Heart right ventricle (tissue), 16 donors: ENCODE measurements around the gene MXI1. TPM values are rescaled to one million over a fixed set of nuclear protein-coding genes. Genes with fewer than 3 reads are reported as not detected.

Experiments used
- ATAC-seq, 8 donors: fragments of 200-7000 bp; cut with Tn5 transposase; one replicate each; pipeline ENCODE4 v1.9.1; 2020; ENCODE audit warnings: mild to moderate bottlenecking in 8 of 8, moderate library complexity in 8 of 8, moderate number of reproducible peaks in 1 of 8
- DNase-seq, 2 donors: peaks; one replicate each; pipeline ENCODE4 v3.0.0-alpha.2; 2020
- H3K27ac ChIP-seq, 10 donors: fragments of 200-600 bp; sonication (generic) in 2 of 10; one replicate each; pipeline versions ENCODE4 v1.5.0 to v1.8.0; 2020 to 2022; ENCODE audit warnings: mild to moderate bottlenecking in 3 of 10
- H3K27me3 ChIP-seq, 7 donors: fragments of 200-600 bp; one replicate each; pipeline ENCODE4 v1.8.0; 2021 to 2022; ENCODE audit warnings: mild to moderate bottlenecking in 2 of 7
- H3K36me3 ChIP-seq, 9 donors: fragments of 200-600 bp; sonication (generic) in 1 of 9; one replicate each; pipeline versions ENCODE4 v1.5.0 to v1.8.0; 2020 to 2022; ENCODE audit warnings: mild to moderate bottlenecking in 2 of 9
- H3K4me1 ChIP-seq, 9 donors: fragments of 200-600 bp; sonication (generic) in 1 of 9; one replicate each; pipeline versions ENCODE4 v1.5.0 to v1.8.0; 2020 to 2022; ENCODE audit warnings: mild to moderate bottlenecking in 4 of 9
- H3K4me3 ChIP-seq, 10 donors: fragments of 200-600 bp; sonication (generic) in 2 of 10; one replicate each; pipeline versions ENCODE4 v1.5.0 to v1.8.0; 2020 to 2022; ENCODE audit warnings: mild to moderate bottlenecking in 7 of 10, moderate library complexity in 2 of 10
- H3K9me3 ChIP-seq, 11 donors: fragments of 200-600 bp in 10 of 11; sonication (generic) in 2 of 11; one replicate each; pipeline versions ENCODE4 v1.5.0 to v1.8.0; 2013 to 2022; ENCODE audit warnings: mild to moderate bottlenecking in 2 of 11, control low read depth in 1 of 11, moderate library complexity in 1 of 11
- WGBS, 2 donors: extraction: QIAGEN DNeasy Blood & Tissue Kit; methylation state at CpG; one replicate each; pipeline ENCODE4 v1.1.7; 2013; ENCODE audit warnings: inconsistent platforms in 1 of 2; 5-methylcytosine and 5-hydroxymethylcytosine counted together
- intact Hi-C, 10 donors: fragments of 100-400 bp; cut with DNase I; formaldehyde crosslinking; loops; one replicate each; pipeline versions ENCODE4 v1.11.1 to v1.14.2; 2022
- polyA plus RNA-seq, 2 donors: library from polyadenylated mRNA; stranded (reverse); fragments of 200-250 nt; gene quantifications; one replicate each; pipeline ENCODE4 v1.2.3, GENCODE V29; 2013
- total RNA-seq, 10 donors: library from RNA; stranded (reverse); fragmentation: NEBNext Ultra II Directional in 3 of 10; extraction: Animal tissue kit (Norgen Biotek cat#: 25700) in 3 of 10; gene quantifications; one replicate each; pipeline versions ENCODE4 v1.2.1 to v1.2.4, GENCODE V29; 2021 to 2023
- TF ChIP-seq, protein P1 (sequence below), 9 donors: fragments of 200-600 bp; sonication (generic) in 2 of 9; IDR thresholded peaks; one replicate each; pipeline versions ENCODE4 v1.5.0 to v1.8.0; 2021 to 2022; ENCODE audit warnings: antibody characterized with exemption in 9 of 9, mild to moderate bottlenecking in 5 of 9, moderate library complexity in 1 of 9
- donor health status: Arrhythmogenic right ventricular cardiomyopathy.
- donor health status: ischemic (EF 13 %, LVEDD 7.1; RV severe dilation, severe dysfunction).
- donor health status: healthy with polysubstance abuse.
- donor health status: DM: no; HTN: yes; CAD: no.
- donor health status: DM: no; HTN: no; CAD: no.
- donor health status: ischemic (EF 25% LVEDD 6.9; RV normal size, moderate dysfunction).
- donor health status: ischemic (EF 25% LVEDD 5.7; RV mildly dilated, moderate dysfunction).
- donor health status: healthy.
- donor health status: DM: yes; HTN: yes; CAD: no.
- donor health status: Ischemic cardiomyopathy.
- donor health status: ischemic (EF 35%, LVEDD 5.7; RV mildly dilated, moderate dysfunction).
- donor health status: nonischemic (EF 11% LVEDD 7.7; RV severe dilation, severe dysfunction).
- donor health status: DM: yes; HTN: yes; CAD: no.
- donor health status: PGD.
- donor health status: ischemic (EF 29% LVEDD 5.4; RV normal size, mild dysfunction).
- donor health status: nonischemic (EF 23%, LVEDD 6.1; RV moderate dilation, normal function).

Gene MXI1
- total and polyA plus RNA-seq, 12 donors, result 27.3 to 100 (median 61.3) TPM

DNA sequence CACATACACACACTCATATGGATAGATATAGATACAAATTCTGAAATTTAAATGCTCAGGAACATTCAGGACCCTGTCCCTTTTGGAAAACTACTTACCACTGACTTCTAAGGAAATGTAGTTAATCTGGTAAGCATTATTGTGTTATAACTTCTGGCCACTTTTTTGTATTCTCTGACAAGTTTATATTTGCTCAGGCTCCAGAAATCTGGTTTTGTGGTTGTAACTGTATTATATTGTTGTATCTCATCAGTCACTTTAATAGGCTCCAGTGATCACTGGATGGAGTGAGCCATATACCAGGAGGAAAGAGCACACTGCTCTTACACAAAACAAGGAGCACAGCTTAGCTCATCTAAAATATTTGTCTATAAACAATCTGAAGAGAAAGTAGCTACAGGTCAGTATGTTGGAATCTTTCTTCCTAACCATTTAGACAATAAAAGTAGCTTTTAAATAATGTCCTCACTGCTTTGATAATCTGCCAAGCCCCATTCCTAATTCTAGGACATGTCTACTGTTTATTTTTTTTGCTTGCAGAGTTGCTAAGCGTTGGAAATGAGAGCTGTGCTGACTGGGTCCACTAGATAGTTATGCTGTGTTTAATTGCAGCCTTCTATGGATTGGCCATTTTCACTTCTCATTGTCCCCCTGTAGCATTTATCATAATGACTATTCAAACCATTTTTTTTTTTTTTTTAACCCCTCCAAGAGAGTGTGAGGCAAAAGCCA, 53.5 kb downstream of the MXI1 start:
- 26 to 51% methylated on average over 1 of the region's 1 CpG for whole genome bisulfite sequencing, 2 donors

DNA sequence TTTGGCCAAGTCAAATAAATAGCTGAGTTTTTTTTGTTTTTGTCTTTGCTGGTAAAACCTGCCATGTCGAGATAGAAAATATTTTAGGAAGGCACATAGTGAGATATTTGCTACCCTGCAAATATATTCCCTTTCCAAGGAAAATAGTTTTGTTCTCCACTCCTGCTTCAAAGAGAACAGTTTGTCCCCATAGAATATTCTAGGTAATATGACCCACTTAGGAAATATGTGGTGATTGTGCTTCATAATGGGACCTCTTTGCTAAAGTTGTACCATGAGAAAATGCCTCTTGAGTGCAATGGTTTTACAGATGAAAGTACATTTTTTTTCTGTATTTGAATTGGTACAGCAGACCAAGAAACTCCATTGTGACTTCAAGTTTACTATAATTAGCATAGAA, 55.8 kb downstream of the MXI1 start:
- ATAC-seq, result peak in 2 of 8 donors; percentile 29 to 45
- Histone ChIP-seq H3K27ac (peak overlapping the region in 9 of 10 donors; percentile 10 to 66 (median 51)), H3K4me1 (peaks cover 3 to 87% (median 44%) of the 10 kb centered on the region in 9 donors), H3K9me3 (no peaks in the 10 kb centered on the region), H3K4me3 (no peak overlapping the region), H3K36me3 (no peaks in the 10 kb centered on the region), H3K27me3 (no peaks in the 10 kb centered on the region)
- intact Hi-C loops, result no loop called here
- no peak for DNase-seq
- 38 to 50% methylated on average over 1 of the region's 1 CpG for WGBS, 2 donors
- TF ChIP-seq, protein P1, sequence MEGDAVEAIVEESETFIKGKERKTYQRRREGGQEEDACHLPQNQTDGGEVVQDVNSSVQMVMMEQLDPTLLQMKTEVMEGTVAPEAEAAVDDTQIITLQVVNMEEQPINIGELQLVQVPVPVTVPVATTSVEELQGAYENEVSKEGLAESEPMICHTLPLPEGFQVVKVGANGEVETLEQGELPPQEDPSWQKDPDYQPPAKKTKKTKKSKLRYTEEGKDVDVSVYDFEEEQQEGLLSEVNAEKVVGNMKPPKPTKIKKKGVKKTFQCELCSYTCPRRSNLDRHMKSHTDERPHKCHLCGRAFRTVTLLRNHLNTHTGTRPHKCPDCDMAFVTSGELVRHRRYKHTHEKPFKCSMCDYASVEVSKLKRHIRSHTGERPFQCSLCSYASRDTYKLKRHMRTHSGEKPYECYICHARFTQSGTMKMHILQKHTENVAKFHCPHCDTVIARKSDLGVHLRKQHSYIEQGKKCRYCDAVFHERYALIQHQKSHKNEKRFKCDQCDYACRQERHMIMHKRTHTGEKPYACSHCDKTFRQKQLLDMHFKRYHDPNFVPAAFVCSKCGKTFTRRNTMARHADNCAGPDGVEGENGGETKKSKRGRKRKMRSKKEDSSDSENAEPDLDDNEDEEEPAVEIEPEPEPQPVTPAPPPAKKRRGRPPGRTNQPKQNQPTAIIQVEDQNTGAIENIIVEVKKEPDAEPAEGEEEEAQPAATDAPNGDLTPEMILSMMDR (IDR thresholded peaks at IDR 0.05), result no peak

More for the DNA sequence above, 53.5 kb downstream of the MXI1 start:
- H3K9me3 ChIP-seq, result peaks cover 0 to 7% (median under 1%) of the 10 kb centered on the region in 11 donors
- peaks cover 0 to 6% (median 0%) of the 10 kb centered on the region in 9 donors for H3K36me3 ChIP-seq
- DNase-seq, result no peak
- peaks cover 3 to 71% (median 36%) of the 10 kb centered on the region in 9 donors for H3K4me1 ChIP-seq
- peak overlapping the region in 9 of 10 donors; percentile 7 to 64 (median 59) for H3K27ac ChIP-seq
- TF ChIP-seq, protein P1 (IDR thresholded peaks at IDR 0.05), result no peak
- no peaks in the 10 kb centered on the region for H3K27me3 ChIP-seq
- H3K4me3 ChIP-seq, result no peak overlapping the region
- ATAC-seq, result peak; percentile 39 to 90 (median 76)
- intact Hi-C loops, result no loop called here

DNA sequence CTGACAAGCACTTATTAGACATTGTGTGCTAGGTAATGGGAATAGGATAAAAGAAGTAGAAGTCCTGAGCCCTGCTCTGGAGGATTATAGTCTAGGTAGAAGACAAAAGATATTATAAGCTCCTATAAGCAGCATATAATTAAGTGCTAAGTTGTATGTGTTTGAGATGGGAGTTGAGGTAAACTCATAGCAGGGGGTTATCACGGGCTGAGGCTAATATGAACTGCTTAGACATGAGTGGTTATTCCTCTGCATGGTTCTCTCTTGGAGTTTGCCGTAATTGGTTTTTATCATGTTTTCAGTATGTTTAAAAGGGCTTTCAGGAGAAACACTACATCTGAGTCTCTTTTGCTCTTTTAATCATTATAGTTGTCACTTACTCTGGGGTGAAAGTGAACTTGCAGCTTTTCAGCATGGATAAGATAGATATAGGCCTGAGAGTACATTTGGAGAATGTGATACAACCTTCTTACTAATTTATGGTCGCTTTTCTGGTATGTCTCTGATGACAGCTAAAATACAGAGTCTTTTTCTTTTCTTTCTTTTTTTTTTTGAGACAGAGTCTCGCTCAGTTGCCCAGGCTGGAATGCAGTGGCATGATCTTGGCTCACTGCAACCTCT, 58.3 kb downstream of the MXI1 start:
- no peaks in the 10 kb centered on the region for H3K9me3 ChIP-seq
- peaks cover 8 to 89% (median 49%) of the 10 kb centered on the region in 9 donors for H3K4me1 ChIP-seq
- 72 to 84% methylated on average over 4 of the region's 4 CpGs for WGBS, 2 donors
- no peak for DNase-seq
- no peak for ATAC-seq
- no peaks in the 10 kb centered on the region for H3K36me3 ChIP-seq
- intact Hi-C loops, result no loop called here
- TF ChIP-seq, protein P1 (IDR thresholded peaks at IDR 0.05), result no peak
- H3K27ac ChIP-seq, result peak overlapping the region in 5 of 10 donors; percentile 13 to 88 (median 24)
- H3K4me3 ChIP-seq, result no peak overlapping the region
- H3K27me3 ChIP-seq, result no peaks in the 10 kb centered on the region

DNA sequence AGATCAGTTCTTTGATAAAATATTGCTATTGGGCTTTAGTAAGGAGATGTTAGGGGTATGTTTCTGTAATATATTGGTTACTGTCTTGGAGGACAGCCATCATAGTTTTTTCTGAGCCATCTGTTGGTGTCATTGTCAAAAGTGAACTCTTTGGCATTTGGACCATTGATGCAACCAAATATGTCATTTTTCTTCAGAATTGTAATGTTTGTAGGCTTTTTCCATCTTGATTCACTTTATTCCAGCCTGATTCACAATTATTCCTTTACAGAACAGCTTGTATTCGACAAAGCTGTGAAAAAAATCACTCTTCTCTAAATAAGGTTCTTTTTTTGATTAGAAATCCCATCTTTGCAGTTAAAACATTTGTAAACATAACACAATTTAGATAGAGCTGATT, 59.9 kb downstream of the MXI1 start:
- intact Hi-C loops, result no loop called here
- Histone ChIP-seq H3K4me1 (peaks cover 5 to 90% (median 48%) of the 10 kb centered on the region in 9 donors), H3K36me3 (no peaks in the 10 kb centered on the region), H3K27ac (peak overlapping the region; percentile 81 to 90 (median 85)), H3K9me3 (no peaks in the 10 kb centered on the region), H3K27me3 (no peaks in the 10 kb centered on the region), H3K4me3 (no peak overlapping the region)
- 97% methylated on average over 1 of the region's 1 CpG for WGBS, 2 donors
- DNase-seq, result no peak
- TF ChIP-seq, protein P1 (IDR thresholded peaks at IDR 0.05), result no peak
- no peak for ATAC-seq
